ENCODE measurements around the gene SEC14L3. TPM values are rescaled to one million over a fixed set of nuclear protein-coding genes. Genes with fewer than 3 reads are reported as not detected.

The SEC14L3 gene
- total RNA-seq, 4 donors from 2014 or later = not detected

- Histone ChIP-seq H3K27me3 (no peaks in the 10 kb centered on the region), H3K9me3 (no peaks in the 10 kb centered on the region), H3K4me3 (peak within 1 kb of the TSS; percentile 66 to 78 (median 67)), H3K27ac (replicated peaks in 1 of 4) (peak within 1 kb of the TSS; percentile 94 to 99 (median 95)), H3K36me3 (peaks cover 0 to 1% (median 0%) of the 10 kb centered on the region in 4 donors), H3K4me1 (peaks cover 37 to 54% (median 53%) of the 10 kb centered on the region in 4 donors)
- intact Hi-C loops (cut with DNase I) = loop anchor here (5.0 kb wide), 1 partner anchor 34 kb away; no protein-coding TSS in a partner anchor
- no peak for TF ChIP-seq POLR2A (IDR thresholded peaks at IDR 0.05; ENCODE audit: low read depth)
- peak in 1 of 2 donors; percentile 43 for TF ChIP-seq POLR2AphosphoS5 (IDR thresholded peaks at IDR 0.05)
- no peak for TF ChIP-seq EP300 (IDR thresholded peaks at IDR 0.05)
- peak in 1 of 3 experiments; percentile 7 for TF ChIP-seq CTCF (IDR thresholded peaks at IDR 0.05)
- WGBS = 4% methylated on average over 38 of the region's 61 CpGs
- no peak for DNase-seq (ENCODE audit: extremely low spot score)
These were observed 46.0 kb downstream of the SEC14L3 start, which contains the start of gene MTFP1 for GRCh38 chr22:30425616-30426387. TSS of gene MTFP1 (plus strand) at chr22:30425768. CDS start at chr22:30425880, 112 bp downstream.

GRCh38 chr22:30425327-30425615, 46.5 kb downstream of the SEC14L3 start:
- DNase-seq (ENCODE audit: extremely low spot score) = no peak
- Histone ChIP-seq H3K27ac (replicated peaks in 1 of 4) (peak overlapping the region; percentile 79 to 96 (median 94)), H3K36me3 (peaks cover 0 to 6% (median 1%) of the 10 kb centered on the region in 4 donors), H3K9me3 (no peaks in the 10 kb centered on the region), H3K27me3 (no peaks in the 10 kb centered on the region), H3K4me1 (peaks cover 37 to 60% (median 59%) of the 10 kb centered on the region in 4 donors), H3K4me3 (peak overlapping the region; percentile 62 to 78 (median 67))
- TF ChIP-seq EP300 (IDR thresholded peaks at IDR 0.05) (no peak), CTCF (IDR thresholded peaks at IDR 0.05) (no peak), POLR2A (IDR thresholded peaks at IDR 0.05; ENCODE audit: low read depth) (no peak), POLR2AphosphoS5 (IDR thresholded peaks at IDR 0.05) (no peak)
- intact Hi-C loops (cut with DNase I) = loop anchor here (5.0 kb wide), 1 partner anchor 33 kb away; no protein-coding TSS in a partner anchor
- 6% methylated on average over 9 of the region's 9 CpGs for whole genome bisulfite sequencing

GRCh38 chr22:30424534-30425326, 47.1 kb downstream of the SEC14L3 start:
- peaks cover 37 to 64% (median 63%) of the 10 kb centered on the region in 4 donors for H3K4me1 ChIP-seq
- WGBS = 42% methylated on average over 20 of the region's 20 CpGs
- H3K27me3 ChIP-seq = no peaks in the 10 kb centered on the region
- intact Hi-C loops (cut with DNase I) = loop anchor here (5.0 kb wide), 1 partner anchor 32 kb away; no protein-coding TSS in a partner anchor
- H3K9me3 ChIP-seq = no peaks in the 10 kb centered on the region
- no peak for DNase-seq (ENCODE audit: extremely low spot score)
- TF ChIP-seq CTCF (IDR thresholded peaks at IDR 0.05) = peak in 1 of 3 experiments; percentile 9
- no peak for TF ChIP-seq POLR2AphosphoS5 (IDR thresholded peaks at IDR 0.05)
- peak overlapping the region; percentile 66 to 78 (median 67) for H3K4me3 ChIP-seq
- H3K27ac ChIP-seq (replicated peaks in 1 of 4) = peak overlapping the region; percentile 94 to 99 (median 95)
- peaks cover 0 to 8% (median 3%) of the 10 kb centered on the region in 4 donors for H3K36me3 ChIP-seq

- 6% methylated on average over 14 of the region's 31 CpGs for WGBS
- intact Hi-C loops (cut with DNase I) = no loop called here
- Histone ChIP-seq H3K27me3 (no peaks in the 10 kb centered on the region), H3K4me3 (peak overlapping the region; percentile 66 to 78 (median 67)), H3K36me3 (peaks cover 1 to 12% (median 5%) of the 10 kb centered on the region in 4 donors), H3K27ac (replicated peaks in 1 of 4) (peak overlapping the region; percentile 94 to 99 (median 95)), H3K4me1 (peaks cover 37 to 64% (median 63%) of the 10 kb centered on the region in 4 donors), H3K9me3 (no peaks in the 10 kb centered on the region)
- peak; percentile 100 for DNase-seq (ENCODE audit: extremely low spot score)
- no peak for TF ChIP-seq CTCF (IDR thresholded peaks at IDR 0.05)
- no peak for TF ChIP-seq POLR2A (IDR thresholded peaks at IDR 0.05; ENCODE audit: low read depth)
- no peak for TF ChIP-seq EP300 (IDR thresholded peaks at IDR 0.05)
- peak; percentile 93 to 96 for TF ChIP-seq POLR2AphosphoS5 (IDR thresholded peaks at IDR 0.05)
These were observed 47.8 kb downstream of the SEC14L3 start for GRCh38 chr22:30423959-30424533.
